ENCODE measurements around the gene STARD3. TPM values are rescaled to one million over a fixed set of nuclear protein-coding genes. Genes with fewer than 3 reads are reported as not detected.

Gene STARD3
- total RNA-seq, 1 experiment from 2014 or later: 44.8 TPM

DNA sequence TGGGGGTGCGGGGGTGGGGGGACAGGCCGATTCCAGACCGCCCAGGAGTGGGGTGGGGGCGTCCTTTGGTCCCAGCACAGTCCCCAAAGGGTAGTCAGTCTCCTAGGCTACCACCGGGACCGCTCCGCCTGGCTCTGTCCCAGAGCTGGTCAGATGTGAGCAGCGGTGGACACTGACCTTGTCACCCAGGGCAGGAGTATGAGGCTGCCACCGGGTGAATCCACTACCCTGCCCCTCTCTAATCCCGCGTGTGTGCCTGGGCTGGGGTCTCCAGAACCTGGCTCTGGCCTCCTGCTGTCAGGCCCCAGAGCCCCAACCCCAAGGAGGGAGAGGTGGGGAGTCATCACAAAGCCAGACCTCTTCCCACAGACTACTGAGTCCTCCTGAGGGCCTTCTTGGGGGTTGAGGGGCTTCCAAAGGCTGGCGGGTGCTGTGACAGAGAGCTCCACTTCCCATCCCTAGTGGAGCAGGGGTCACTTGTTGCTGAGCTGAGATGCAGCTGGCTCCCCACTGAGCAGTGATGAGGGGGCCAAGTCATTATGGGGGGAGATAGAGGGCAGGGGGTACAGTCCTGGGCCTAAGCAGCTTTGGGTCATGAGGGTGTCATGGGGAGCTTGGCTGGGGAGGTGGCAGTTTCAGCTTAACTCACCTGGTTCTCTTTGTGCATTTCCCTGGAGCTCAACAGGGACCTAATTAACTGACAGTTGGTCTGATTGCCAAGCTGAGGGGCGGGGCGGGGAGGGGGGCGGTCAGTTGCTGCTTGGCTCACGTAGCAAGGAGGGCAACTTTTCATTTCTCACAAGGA lies 9.0 kb upstream of the STARD3 start:
- ATAC-seq: no peak
- intact Hi-C loops (cut with micrococcal nuclease; ENCODE audit: unreplicated experiment) (loop anchor here (5.0 kb wide), 1 partner anchor 124 kb away; no protein-coding TSS in a partner anchor), in situ Hi-C loops (cut with HindIII; ENCODE audit: low pct_unique_long_range_greater_than_20kb, low sequenced_read_pairs) (no loop called here)
- Histone ChIP-seq H3K36me3 (ENCODE audit: control insufficient read depth, insufficient read depth, low read length) (no peaks in the 10 kb centered on the region), H3K27ac (ENCODE audit: low read length) (no peak overlapping the region; the same call in 1 of the 2 replicates), H3K4me3 (ENCODE audit: low read depth in 2 of 2, low read length in 2 of 2) (peak overlapping the region in 1 of 2 experiments; percentile 26; a peak in 2 of 4 replicates), H3K4me1 (ENCODE audit: control insufficient read depth, insufficient read depth, low read length) (peaks cover 17% of the 10 kb centered on the region), H3K27me3 (ENCODE audit: control insufficient read depth, insufficient read depth, low read length) (no peaks in the 10 kb centered on the region), H3K9me3 (ENCODE audit: control insufficient read depth, insufficient read depth, low read depth, low read length) (no peaks in the 10 kb centered on the region)
- ChIA-PET CTCF (interaction anchor here (0.6 to 0.8 kb wide), 6 partner anchors 8 to 726 kb away, joined by 3 to 8 read pairs (median 4); partner anchors contain the start of gene ERBB2), POLR2A (interaction anchor here (0.7 kb wide), 1 partner anchor 35 kb away, joined by 4 read pairs; no protein-coding TSS in a partner anchor)
- no TSS peak for BruUV-seq (replicated peaks)
- TF ChIP-seq TCF7L2 (IDR thresholded peaks at IDR 0.05; ENCODE audit: low read depth, low read length) (no peak), POLR2AphosphoS5 (IDR thresholded peaks at IDR 0.05; ENCODE audit: low read depth, low read length) (no peak), SIN3A (IDR thresholded peaks at IDR 0.05; ENCODE audit: borderline replicate concordance, insufficient read depth, low read depth, low read length) (no peak)
- TF ChIP-seq, protein P1, sequence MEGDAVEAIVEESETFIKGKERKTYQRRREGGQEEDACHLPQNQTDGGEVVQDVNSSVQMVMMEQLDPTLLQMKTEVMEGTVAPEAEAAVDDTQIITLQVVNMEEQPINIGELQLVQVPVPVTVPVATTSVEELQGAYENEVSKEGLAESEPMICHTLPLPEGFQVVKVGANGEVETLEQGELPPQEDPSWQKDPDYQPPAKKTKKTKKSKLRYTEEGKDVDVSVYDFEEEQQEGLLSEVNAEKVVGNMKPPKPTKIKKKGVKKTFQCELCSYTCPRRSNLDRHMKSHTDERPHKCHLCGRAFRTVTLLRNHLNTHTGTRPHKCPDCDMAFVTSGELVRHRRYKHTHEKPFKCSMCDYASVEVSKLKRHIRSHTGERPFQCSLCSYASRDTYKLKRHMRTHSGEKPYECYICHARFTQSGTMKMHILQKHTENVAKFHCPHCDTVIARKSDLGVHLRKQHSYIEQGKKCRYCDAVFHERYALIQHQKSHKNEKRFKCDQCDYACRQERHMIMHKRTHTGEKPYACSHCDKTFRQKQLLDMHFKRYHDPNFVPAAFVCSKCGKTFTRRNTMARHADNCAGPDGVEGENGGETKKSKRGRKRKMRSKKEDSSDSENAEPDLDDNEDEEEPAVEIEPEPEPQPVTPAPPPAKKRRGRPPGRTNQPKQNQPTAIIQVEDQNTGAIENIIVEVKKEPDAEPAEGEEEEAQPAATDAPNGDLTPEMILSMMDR (IDR thresholded peaks at IDR 0.05): no peak
- TF ChIP-seq, protein P2, sequence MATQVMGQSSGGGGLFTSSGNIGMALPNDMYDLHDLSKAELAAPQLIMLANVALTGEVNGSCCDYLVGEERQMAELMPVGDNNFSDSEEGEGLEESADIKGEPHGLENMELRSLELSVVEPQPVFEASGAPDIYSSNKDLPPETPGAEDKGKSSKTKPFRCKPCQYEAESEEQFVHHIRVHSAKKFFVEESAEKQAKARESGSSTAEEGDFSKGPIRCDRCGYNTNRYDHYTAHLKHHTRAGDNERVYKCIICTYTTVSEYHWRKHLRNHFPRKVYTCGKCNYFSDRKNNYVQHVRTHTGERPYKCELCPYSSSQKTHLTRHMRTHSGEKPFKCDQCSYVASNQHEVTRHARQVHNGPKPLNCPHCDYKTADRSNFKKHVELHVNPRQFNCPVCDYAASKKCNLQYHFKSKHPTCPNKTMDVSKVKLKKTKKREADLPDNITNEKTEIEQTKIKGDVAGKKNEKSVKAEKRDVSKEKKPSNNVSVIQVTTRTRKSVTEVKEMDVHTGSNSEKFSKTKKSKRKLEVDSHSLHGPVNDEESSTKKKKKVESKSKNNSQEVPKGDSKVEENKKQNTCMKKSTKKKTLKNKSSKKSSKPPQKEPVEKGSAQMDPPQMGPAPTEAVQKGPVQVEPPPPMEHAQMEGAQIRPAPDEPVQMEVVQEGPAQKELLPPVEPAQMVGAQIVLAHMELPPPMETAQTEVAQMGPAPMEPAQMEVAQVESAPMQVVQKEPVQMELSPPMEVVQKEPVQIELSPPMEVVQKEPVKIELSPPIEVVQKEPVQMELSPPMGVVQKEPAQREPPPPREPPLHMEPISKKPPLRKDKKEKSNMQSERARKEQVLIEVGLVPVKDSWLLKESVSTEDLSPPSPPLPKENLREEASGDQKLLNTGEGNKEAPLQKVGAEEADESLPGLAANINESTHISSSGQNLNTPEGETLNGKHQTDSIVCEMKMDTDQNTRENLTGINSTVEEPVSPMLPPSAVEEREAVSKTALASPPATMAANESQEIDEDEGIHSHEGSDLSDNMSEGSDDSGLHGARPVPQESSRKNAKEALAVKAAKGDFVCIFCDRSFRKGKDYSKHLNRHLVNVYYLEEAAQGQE (IDR thresholded peaks at IDR 0.05; ENCODE audit: insufficient read depth in 1 of 2, low read depth in 2 of 2, low read length in 1 of 2): no peak
- no peak for DNase-seq (ENCODE audit: low read depth, low spot score)

DNA sequence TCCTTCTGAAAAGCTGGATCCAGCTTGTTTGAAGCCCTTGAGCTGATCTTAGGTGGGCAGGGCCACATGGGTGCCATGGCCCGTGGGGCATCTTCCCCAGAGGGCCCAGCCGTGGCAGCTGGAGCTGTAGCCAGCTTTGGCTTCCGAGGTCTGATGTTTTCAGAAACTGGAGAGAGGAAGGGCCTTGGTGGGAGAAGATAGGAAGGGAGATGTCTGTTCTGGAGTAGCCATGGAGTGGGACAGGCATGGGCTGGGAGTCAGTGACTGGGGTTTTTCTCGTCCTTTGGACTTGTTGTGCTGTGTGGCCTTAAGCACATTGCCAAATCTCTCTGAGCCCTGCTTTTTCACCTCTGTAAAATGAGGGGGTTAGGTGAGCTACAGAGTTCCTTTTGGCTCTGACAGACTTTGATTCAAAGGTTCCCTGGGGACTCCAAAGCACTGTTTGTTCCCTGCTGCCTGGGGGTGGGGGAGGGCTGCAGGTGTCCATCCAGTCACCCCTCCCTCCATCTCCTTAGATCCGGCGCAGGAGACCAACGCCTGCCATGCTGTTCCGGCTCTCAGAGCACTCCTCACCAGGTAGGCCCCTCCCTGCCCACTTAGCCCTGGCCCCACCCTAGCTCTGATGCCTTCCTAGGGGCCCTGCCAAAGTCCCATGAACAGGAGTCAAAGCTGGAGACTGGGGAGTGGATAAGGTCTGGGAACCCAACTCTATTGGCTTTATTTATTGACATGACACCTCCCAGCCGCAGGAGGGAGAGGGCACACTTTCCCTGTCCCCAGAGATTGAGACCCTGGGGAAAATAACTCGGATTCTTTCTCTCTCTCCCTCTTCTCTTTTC lies 8.1 kb upstream of the STARD3 start:
- Histone ChIP-seq H3K9me3 (ENCODE audit: control insufficient read depth, insufficient read depth, low read depth, low read length) (no peaks in the 10 kb centered on the region), H3K4me3 (ENCODE audit: low read depth in 2 of 2, low read length in 2 of 2) (peak overlapping the region in 1 of 2 experiments; percentile 4; a peak in 1 of 4 replicates), H3K4me1 (ENCODE audit: control insufficient read depth, insufficient read depth, low read length) (peaks cover 22% of the 10 kb centered on the region), H3K36me3 (ENCODE audit: control insufficient read depth, insufficient read depth, low read length) (no peaks in the 10 kb centered on the region), H3K27ac (ENCODE audit: low read length) (peak overlapping the region; percentile 29), H3K27me3 (ENCODE audit: control insufficient read depth, insufficient read depth, low read length) (no peaks in the 10 kb centered on the region)
- ATAC-seq (no peak), DNase-seq (ENCODE audit: low read depth, low spot score) (no peak)
- intact Hi-C loops (cut with micrococcal nuclease; ENCODE audit: unreplicated experiment) (loop anchor here (5.0 kb wide), 1 partner anchor 123 kb away; no protein-coding TSS in a partner anchor), in situ Hi-C loops (cut with HindIII; ENCODE audit: low pct_unique_long_range_greater_than_20kb, low sequenced_read_pairs) (no loop called here)
- TF ChIP-seq TCF7L2 (IDR thresholded peaks at IDR 0.05; ENCODE audit: low read depth, low read length) (no peak), SIN3A (IDR thresholded peaks at IDR 0.05; ENCODE audit: borderline replicate concordance, insufficient read depth, low read depth, low read length) (no peak), POLR2AphosphoS5 (IDR thresholded peaks at IDR 0.05; ENCODE audit: low read depth, low read length) (no peak)
- TF ChIP-seq, protein P1 (IDR thresholded peaks at IDR 0.05): no peak
- TF ChIP-seq, protein P2 (IDR thresholded peaks at IDR 0.05; ENCODE audit: insufficient read depth in 1 of 2, low read depth in 2 of 2, low read length in 1 of 2): no peak
- ChIA-PET POLR2A (no interaction called here), CTCF (interaction anchor here (0.6 to 0.8 kb wide), 2 partner anchors 16 to 81 kb away, joined by 3 to 4 read pairs; no protein-coding TSS in a partner anchor)
- no TSS peak for BruUV-seq (replicated peaks)
